GM10847 (cell line): ENCODE measurements around the gene NGDN.

ENCODE experiments used
- POLR2A ChIP-seq: IDR thresholded peaks from 2 replicates; pipeline ENCODE4 v1.6.1; 2011; ENCODE audit not compliant: insufficient read length; ENCODE audit errors: extremely low read depth

Gene NGDN

GRCh38 chr14:23436327-23437132 is 33.0 kb upstream of the NGDN start:
- TF ChIP-seq POLR2A = no peak

- no peak for TF ChIP-seq POLR2A
Observed at GRCh38 chr14:23437133-23438100, 32.1 kb upstream of the NGDN start.

GRCh38 chr14:23438101-23438971 is 31.2 kb upstream of the NGDN start:
- TF ChIP-seq POLR2A = no peak

- no peak for TF ChIP-seq POLR2A
Observed at GRCh38 chr14:23439107-23439835, 30.2 kb upstream of the NGDN start.

DNA sequence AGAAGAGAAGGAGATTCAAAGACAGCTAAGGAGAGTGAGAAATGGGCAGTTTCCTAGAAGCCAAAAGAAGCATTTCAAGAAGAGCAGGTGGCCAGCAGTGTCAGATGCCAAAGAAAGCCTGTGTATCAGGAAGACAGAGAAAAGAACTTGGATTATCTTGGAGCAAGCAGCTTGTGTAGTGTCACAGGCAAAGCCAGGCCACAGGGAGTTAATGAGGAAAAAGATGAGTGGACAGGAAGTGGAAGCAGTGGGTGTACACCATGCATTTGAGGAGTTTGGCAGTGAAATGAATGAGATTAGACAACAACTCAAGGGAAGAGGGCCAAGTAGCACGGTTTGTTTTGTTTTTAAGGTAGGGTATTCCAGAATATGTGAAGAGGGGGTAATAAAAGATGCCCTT is 28.4 kb upstream of the NGDN start:
- no peak for TF ChIP-seq POLR2A

- TF ChIP-seq POLR2A = no peak
Observed at GRCh38 chr14:23442721-23443356, 26.7 kb upstream of the NGDN start.

GRCh38 chr14:23443411-23443812 is 26.1 kb upstream of the NGDN start:
- no peak for TF ChIP-seq POLR2A

- no peak for TF ChIP-seq POLR2A
Observed at GRCh38 chr14:23443881-23444280, 25.6 kb upstream of the NGDN start.

- no peak for TF ChIP-seq POLR2A
Observed at GRCh38 chr14:23444314-23444713, 25.2 kb upstream of the NGDN start.

GRCh38 chr14:23445773-23446172 is 23.7 kb upstream of the NGDN start:
- no peak for TF ChIP-seq POLR2A

DNA sequence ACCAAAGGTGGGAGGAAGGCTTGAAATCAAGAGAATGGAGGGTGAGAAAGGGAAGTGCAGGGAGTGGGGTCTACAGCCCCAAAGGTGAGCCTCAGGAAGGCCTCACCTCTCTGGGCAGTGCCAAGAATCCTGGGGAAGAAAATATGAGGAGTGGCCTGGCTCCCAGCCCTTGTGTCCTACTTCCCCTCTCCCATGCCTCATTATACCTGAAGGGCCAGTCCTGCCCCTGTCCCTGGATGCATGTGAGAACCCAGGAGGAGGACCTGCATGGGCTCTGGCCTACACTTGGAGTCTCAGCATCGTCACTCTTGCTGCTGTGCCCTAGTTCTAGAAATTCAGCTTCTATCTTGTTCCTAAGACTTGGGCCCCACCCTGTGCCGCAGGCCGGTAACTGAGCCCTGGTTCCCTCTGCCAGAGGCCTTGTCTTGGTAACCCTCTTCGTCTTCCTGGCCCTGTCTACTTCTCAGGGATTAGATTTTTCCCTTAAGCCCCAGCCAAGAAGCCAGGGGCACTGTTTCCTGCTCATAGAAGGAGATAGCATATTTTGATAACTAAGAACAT is 23.1 kb upstream of the NGDN start:
- no peak for TF ChIP-seq POLR2A

DNA sequence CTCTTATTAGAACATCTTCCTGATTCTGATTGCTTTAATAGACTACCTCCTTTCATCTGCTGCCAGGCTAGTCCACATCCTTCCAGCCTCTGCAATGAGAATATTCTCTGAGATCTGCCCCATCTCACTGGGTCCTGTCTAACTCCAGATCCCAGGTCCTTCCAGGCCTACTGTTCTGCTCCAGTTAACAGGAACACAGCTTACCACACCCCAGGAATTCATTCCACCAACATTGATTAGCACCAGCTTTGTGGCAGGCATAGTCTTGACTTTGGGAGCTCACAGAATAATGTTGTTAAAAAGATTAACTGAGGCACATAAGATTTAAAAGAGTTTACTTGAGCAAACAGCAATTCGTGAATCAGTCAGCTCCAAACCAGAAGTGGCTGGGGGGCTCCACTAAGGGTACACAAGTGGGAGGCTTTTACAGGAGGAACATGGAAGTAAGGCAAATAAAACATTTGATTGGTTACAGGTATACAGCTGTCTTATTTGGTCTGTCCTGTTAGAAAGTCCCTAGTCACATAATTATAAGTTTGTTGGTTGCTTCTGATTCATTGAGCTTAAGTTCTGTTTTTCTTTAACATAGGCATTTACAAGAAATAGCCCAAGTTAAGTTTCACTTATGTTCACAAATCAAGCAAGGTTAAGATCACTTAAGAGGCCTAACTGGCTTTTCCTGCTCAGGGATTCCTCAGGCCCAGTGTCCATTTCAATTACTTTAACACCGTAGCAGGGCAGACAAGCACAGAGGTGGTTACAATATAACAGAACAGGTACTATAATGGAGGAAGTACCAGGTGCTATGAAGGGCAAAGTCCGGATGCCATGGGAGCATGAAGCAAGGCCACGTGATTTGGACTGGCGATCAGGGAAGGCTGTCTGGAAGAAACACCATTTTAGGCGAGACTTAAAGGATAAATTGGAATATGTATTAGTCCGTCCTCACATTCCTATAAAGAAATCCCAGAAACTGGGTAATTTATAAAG is 21.8 kb upstream of the NGDN start:
- TF ChIP-seq POLR2A = no peak
